Transverse colon (tissue), 4 donors: ENCODE measurements around the gene RBM42.

ENCODE experiments used
- CTCF ChIP-seq, 5 experiments: fragments of 200-600 bp in 3 of 5; fragments of 450-650 bp in 2 of 5; sonication (generic) in 3 of 5; IDR thresholded peaks; 1 replicate in 2 of 5; 2 replicates in 3 of 5; pipeline ENCODE4 v1.5.1; 2016 to 2017; ENCODE audit warnings: antibody characterized with exemption in 5 of 5, inconsistent platforms in 3 of 5, mild to moderate bottlenecking in 2 of 5, moderate library complexity in 1 of 5
- EP300 ChIP-seq: sonication (generic); formaldehyde crosslinking; IDR thresholded peaks from one replicate; pipeline ENCODE4 v1.6.1; 2017; ENCODE audit warnings: antibody characterized with exemption, low read depth
- POLR2A ChIP-seq: fragments of 450-650 bp; IDR thresholded peaks from one replicate; pipeline ENCODE4 v1.6.1; 2016; ENCODE audit warnings: antibody characterized with exemption, mild to moderate bottlenecking, moderate library complexity
- POLR2AphosphoS5 ChIP-seq, 3 donors: sonication (generic); formaldehyde crosslinking; IDR thresholded peaks; one replicate each; pipeline ENCODE4 v1.6.1; 2016; ENCODE audit warnings: antibody characterized with exemption in 3 of 3

- TF ChIP-seq CTCF (IDR thresholded peaks at IDR 0.05) (no peak), POLR2AphosphoS5 (IDR thresholded peaks at IDR 0.05) (no peak), POLR2A (no peak), EP300 (no peak)
These were observed 447 bp downstream of the RBM42 start for GRCh38 chr19:35629332-35629633.
